Uterus (tissue), 2 donors: Measurements from ENCODE around the gene MYOG.

Experiments used
- POLR2A ChIP-seq, 2 donors: fragments of 450-650 bp; IDR thresholded peaks; one replicate each; pipeline ENCODE4 v1.6.1; 2016; ENCODE audit warnings: antibody characterized with exemption in 2 of 2, mild to moderate bottlenecking in 1 of 2, moderate library complexity in 1 of 2
- TF ChIP-seq, protein P1 (sequence below), 4 experiments: fragments of 200-600 bp in 2 of 4; fragments of 450-650 bp in 2 of 4; sonication (generic) in 2 of 4; IDR thresholded peaks; one replicate each; pipeline ENCODE4 v1.5.1; 2016 to 2019; ENCODE audit warnings: antibody characterized with exemption in 4 of 4, mild to moderate bottlenecking in 2 of 4, moderate library complexity in 1 of 4

DNA sequence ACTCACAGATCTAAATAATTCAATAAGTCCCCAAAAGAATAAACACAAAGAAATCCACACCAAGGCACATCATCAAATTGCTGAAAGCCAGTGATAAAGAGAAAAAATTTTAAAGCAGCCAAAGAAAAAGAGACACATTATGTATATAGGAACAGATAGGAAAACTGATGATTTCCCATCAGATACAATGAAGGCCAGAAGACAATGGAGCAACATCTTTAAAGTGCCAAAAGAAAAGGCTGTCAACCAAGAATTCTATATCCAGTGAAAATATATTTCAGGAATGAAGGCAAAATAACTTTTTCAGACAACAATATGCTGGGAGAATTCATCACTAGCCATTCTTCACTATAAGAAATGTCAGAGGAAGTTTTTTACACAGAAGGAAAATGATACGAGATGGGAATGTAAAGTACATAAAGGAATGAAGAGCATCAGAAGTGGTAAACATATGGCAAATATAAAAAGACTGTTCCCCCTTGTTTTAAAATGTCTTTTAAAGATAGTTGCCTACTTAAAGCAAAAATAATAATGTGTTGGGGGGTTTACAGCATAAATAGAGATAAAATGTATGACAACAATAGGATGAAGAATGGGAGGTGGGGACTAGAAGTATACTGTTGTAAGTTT, 9.4 kb upstream of the MYOG start:
- TF ChIP-seq, protein P1, sequence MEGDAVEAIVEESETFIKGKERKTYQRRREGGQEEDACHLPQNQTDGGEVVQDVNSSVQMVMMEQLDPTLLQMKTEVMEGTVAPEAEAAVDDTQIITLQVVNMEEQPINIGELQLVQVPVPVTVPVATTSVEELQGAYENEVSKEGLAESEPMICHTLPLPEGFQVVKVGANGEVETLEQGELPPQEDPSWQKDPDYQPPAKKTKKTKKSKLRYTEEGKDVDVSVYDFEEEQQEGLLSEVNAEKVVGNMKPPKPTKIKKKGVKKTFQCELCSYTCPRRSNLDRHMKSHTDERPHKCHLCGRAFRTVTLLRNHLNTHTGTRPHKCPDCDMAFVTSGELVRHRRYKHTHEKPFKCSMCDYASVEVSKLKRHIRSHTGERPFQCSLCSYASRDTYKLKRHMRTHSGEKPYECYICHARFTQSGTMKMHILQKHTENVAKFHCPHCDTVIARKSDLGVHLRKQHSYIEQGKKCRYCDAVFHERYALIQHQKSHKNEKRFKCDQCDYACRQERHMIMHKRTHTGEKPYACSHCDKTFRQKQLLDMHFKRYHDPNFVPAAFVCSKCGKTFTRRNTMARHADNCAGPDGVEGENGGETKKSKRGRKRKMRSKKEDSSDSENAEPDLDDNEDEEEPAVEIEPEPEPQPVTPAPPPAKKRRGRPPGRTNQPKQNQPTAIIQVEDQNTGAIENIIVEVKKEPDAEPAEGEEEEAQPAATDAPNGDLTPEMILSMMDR (IDR thresholded peaks at IDR 0.05): no peak
- no peak for TF ChIP-seq POLR2A (IDR thresholded peaks at IDR 0.05)
